Hepatocyte (in vitro differentiated cells): ENCODE data around the gene KSR2. TPM values are rescaled to one million over a fixed set of nuclear protein-coding genes. Genes with fewer than 3 reads are reported as not detected.
"Not testable (repeated sequence)": the region's sequence is repeated elsewhere in the genome, so short reads cannot be mapped to it uniquely, and the experiment has no call there.

Source experiments
- DNase-seq: peaks from one replicate; pipeline ENCODE4 v3.0.0-alpha.2; 2016; ENCODE audit warnings: low spot score
- H2AFZ ChIP-seq: fragments of 200-600 bp; sonication (generic); 2 replicates; pipeline ENCODE4 v1.6.0; 2016; ENCODE audit warnings: antibody characterized with exemption, mild to moderate bottlenecking
- H3K27ac ChIP-seq: fragments of 200-600 bp; sonication (generic); 2 replicates; pipeline ENCODE4 v1.5.1; 2016; ENCODE audit warnings: mild to moderate bottlenecking
- H3K27me3 ChIP-seq: fragments of 200-600 bp; sonication (generic); 2 replicates; pipeline ENCODE4 v1.6.1; 2016
- H3K36me3 ChIP-seq: fragments of 200-600 bp; sonication (generic); replicated peaks from 2 replicates; pipeline ENCODE4 v1.5.1; 2016; ENCODE audit warnings: low read depth; ENCODE audit not compliant: insufficient read depth
- H3K4me1 ChIP-seq: fragments of 200-600 bp; sonication (generic); 2 replicates; pipeline ENCODE4 v1.5.1; 2016; ENCODE audit warnings: mild to moderate bottlenecking, moderate library complexity; ENCODE audit not compliant: insufficient read depth
- H3K4me2 ChIP-seq: fragments of 200-600 bp; sonication (generic); 2 replicates; pipeline ENCODE4 v1.6.0; 2016
- H3K4me3 ChIP-seq: fragments of 200-600 bp; sonication (generic); 2 replicates; pipeline ENCODE4 v1.5.1; 2016; ENCODE audit warnings: mild to moderate bottlenecking
- H3K79me2 ChIP-seq: fragments of 200-600 bp; sonication (generic); 2 replicates; pipeline ENCODE4 v1.6.0; 2017; ENCODE audit warnings: mild to moderate bottlenecking
- H3K9me2 ChIP-seq: fragments of 200-600 bp; sonication (generic); replicated peaks from 2 replicates; pipeline ENCODE4 v1.6.0; 2017; ENCODE audit warnings: mild to moderate bottlenecking; ENCODE audit not compliant: insufficient read depth
- H3K9me3 ChIP-seq: fragments of 200-600 bp; sonication (generic); 2 replicates; pipeline ENCODE4 v1.5.1; 2016; ENCODE audit warnings: low read depth, mild to moderate bottlenecking
- H4K20me1 ChIP-seq: fragments of 200-600 bp; sonication (generic); 2 replicates; pipeline ENCODE4 v1.6.0; 2016; ENCODE audit warnings: mild to moderate bottlenecking; ENCODE audit not compliant: insufficient read depth, poor library complexity, severe bottlenecking
- CTCF ChIP-seq: fragments of 200-600 bp; sonication (generic); IDR thresholded peaks from 2 replicates; pipeline ENCODE4 v1.5.1; 2016; ENCODE audit warnings: antibody characterized with exemption, mild to moderate bottlenecking; ENCODE audit not compliant: poor library complexity
- EZH2 ChIP-seq: fragments of 200-600 bp; sonication (generic); IDR thresholded peaks from 2 replicates; pipeline ENCODE4 v1.6.1; 2016; ENCODE audit warnings: antibody characterized with exemption, mild to moderate bottlenecking, borderline replicate concordance
- EZH2phosphoT487 ChIP-seq: fragments of 200-600 bp; sonication (generic); IDR thresholded peaks from one replicate; pipeline ENCODE4 v1.6.1; 2018; ENCODE audit warnings: antibody characterized with exemption, mild to moderate bottlenecking, low read depth, moderate library complexity; ENCODE audit not compliant: unreplicated experiment, severe bottlenecking
- WGBS: methylation state at CpG from one replicate; pipeline ENCODE4 v1.1.6; 2016; ENCODE audit warnings: low lambda C conversion rate; ENCODE audit errors: missing lambda C conversion rate; 5-methylcytosine and 5-hydroxymethylcytosine counted together
- polyA plus RNA-seq: library from polyadenylated mRNA; unstranded; fragments of >200 nt; fragmentation: Nextera tagmentation; extraction: Ambion mirVana; gene quantifications from 2 replicates; pipeline ENCODE4 v1.2.1, GENCODE V29; 2016
- total RNA-seq: library from RNA; depleted of rRNA; stranded (reverse); fragments of >200 nt; gene quantifications from 2 replicates; pipeline ENCODE4 v1.2.3, GENCODE V29; 2014

The KSR2 gene
- total and polyA plus RNA-seq, 2 experiments from 2014 or later = 0.37 to 0.46 TPM

GRCh38 chr12:117732761-117733548, 235.8 kb downstream of the KSR2 start:
- no peak for TF ChIP-seq EZH2phosphoT487
- no peak for TF ChIP-seq EZH2
- TF ChIP-seq CTCF = no peak
- Histone ChIP-seq H3K4me1 (no peaks in the 10 kb centered on the region), H3K9me3 (no peaks in the 10 kb centered on the region), H3K27me3 (no peaks in the 10 kb centered on the region), H3K27ac (no peak overlapping the region), H3K4me2 (no peak overlapping the region), H4K20me1 (no peaks in the 10 kb centered on the region), H3K36me3 (no peaks in the 10 kb centered on the region), H2AFZ (no peak overlapping the region), H3K79me2 (no peaks in the 10 kb centered on the region), H3K9me2 (no peaks in the 10 kb centered on the region), H3K4me3 (no peak overlapping the region)
- DNase-seq = no peak
- 92% methylated on average over 13 of the region's 13 CpGs for WGBS

- not testable (repeated sequence) for H3K4me2 ChIP-seq, H3K4me1 ChIP-seq, H3K9me2 ChIP-seq, H3K79me2 ChIP-seq, DNase-seq, H3K27me3 ChIP-seq, H3K4me3 ChIP-seq, H2AFZ ChIP-seq, H4K20me1 ChIP-seq, H3K27ac ChIP-seq, H3K36me3 ChIP-seq, H3K9me3 ChIP-seq
- WGBS = 99% methylated on average over 8 of the region's 32 CpGs
Observed at GRCh38 chr12:117731131-117731530, 237.7 kb downstream of the KSR2 start.

GRCh38 chr12:117727301-117727700, 241.5 kb downstream of the KSR2 start:
- H4K20me1 ChIP-seq = no peaks in the 10 kb centered on the region
- DNase-seq = no peak
- TF ChIP-seq EZH2phosphoT487 = no peak
- TF ChIP-seq CTCF = no peak
- TF ChIP-seq EZH2 = no peak
- H3K9me2 ChIP-seq = no peaks in the 10 kb centered on the region
- H3K9me3 ChIP-seq = no peaks in the 10 kb centered on the region
- no peak overlapping the region for H3K27ac ChIP-seq
- H3K36me3 ChIP-seq = no peaks in the 10 kb centered on the region
- 89% methylated on average over 1 of the region's 1 CpG for WGBS
- H3K4me2 ChIP-seq = no peak overlapping the region
- no peaks in the 10 kb centered on the region for H3K27me3 ChIP-seq
- H3K4me1 ChIP-seq = no peaks in the 10 kb centered on the region
- H2AFZ ChIP-seq = no peak overlapping the region
- H3K79me2 ChIP-seq = no peaks in the 10 kb centered on the region
- no peak overlapping the region for H3K4me3 ChIP-seq

- Histone ChIP-seq H3K9me3 (no peaks in the 10 kb centered on the region), H3K79me2 (no peaks in the 10 kb centered on the region), H3K9me2 (no peaks in the 10 kb centered on the region), H3K36me3 (no peaks in the 10 kb centered on the region), H3K27me3 (no peaks in the 10 kb centered on the region), H3K27ac (no peak overlapping the region), H3K4me2 (no peak overlapping the region), H4K20me1 (no peaks in the 10 kb centered on the region), H2AFZ (no peak overlapping the region), H3K4me3 (no peak overlapping the region), H3K4me1 (no peaks in the 10 kb centered on the region)
- WGBS = 81% methylated on average over 3 of the region's 4 CpGs
- no peak for DNase-seq
- TF ChIP-seq EZH2phosphoT487 (no peak), EZH2 (no peak), CTCF (no peak)
Observed at GRCh38 chr12:117724543-117724942, 244.2 kb downstream of the KSR2 start.
